Gastrocnemius medialis (tissue), 4 donors: Measurements from ENCODE around the gene GPBP1. TPM values are rescaled to one million over a fixed set of nuclear protein-coding genes. Genes with fewer than 3 reads are reported as not detected.

Source experiments
- ATAC-seq, 2 donors: fragments of 150-250 bp; one replicate each; pipeline ENCODE4 v1.9.1; 2016
- DNase-seq, 2 donors: peaks; one replicate each; pipeline ENCODE4 v3.0.0-alpha.2; 2019
- H3K27ac ChIP-seq, 4 donors: fragments of 200-600 bp; sonication (generic); 1 replicate in 1 of 4; 2 replicates in 3 of 4; pipeline ENCODE4 v1.5.1; 2016 to 2018; ENCODE audit warnings: mild to moderate bottlenecking in 2 of 4, moderate library complexity in 1 of 4
- H3K27me3 ChIP-seq, 3 donors: fragments of 200-600 bp; sonication (generic) in 2 of 3; 1 replicate in 1 of 3; 2 replicates in 2 of 3; pipeline versions ENCODE4 v1.5.1 to v1.6.0; 2016 to 2019; ENCODE audit warnings: mild to moderate bottlenecking in 1 of 3, moderate library complexity in 1 of 3
- H3K36me3 ChIP-seq, 2 donors: fragments of 200-600 bp; sonication (generic) in 1 of 2; one replicate each; pipeline ENCODE4 v1.5.1; 2017 to 2018
- H3K4me1 ChIP-seq, 2 donors: fragments of 200-600 bp; sonication (generic) in 1 of 2; one replicate each; pipeline ENCODE4 v1.5.1; 2016 to 2017; ENCODE audit warnings: mild to moderate bottlenecking in 2 of 2
- H3K4me3 ChIP-seq, 4 donors: fragments of 200-600 bp; sonication (generic) in 3 of 4; 1 replicate in 1 of 4; 2 replicates in 3 of 4; pipeline ENCODE4 v1.5.1; 2016 to 2019; ENCODE audit warnings: mild to moderate bottlenecking in 2 of 4
- H3K9me3 ChIP-seq, 3 donors: fragments of 200-600 bp; sonication (generic) in 2 of 3; 1 replicate in 1 of 3; 2 replicates in 2 of 3; pipeline ENCODE4 v1.5.1; 2016 to 2019
- POLR2A ChIP-seq, 2 donors: fragments of 450-650 bp; IDR thresholded peaks; one replicate each; pipeline ENCODE4 v1.6.1; 2017; ENCODE audit warnings: antibody characterized with exemption in 2 of 2, mild to moderate bottlenecking in 2 of 2, moderate library complexity in 2 of 2
- in situ Hi-C, 4 donors: fragments of 200-750 bp; cut with MboI; loops; one replicate each; pipeline versions ENCODE4 v1.15.0 to v1.8.0; 2017; ENCODE audit warnings: low sequenced_read_pairs in 4 of 4
- intact Hi-C: fragments of 100-400 bp; cut with DNase I; formaldehyde crosslinking; loops from one replicate; pipeline ENCODE4 v1.15.1; 2023; ENCODE audit warnings: low total_unique reads
- total RNA-seq, 4 donors: library from RNA; depleted of rRNA; stranded (reverse); fragments of >200 nt; gene quantifications; one replicate each; pipeline versions ENCODE4 v1.1.0 to v1.2.3, GENCODE V29; 2016
- TF ChIP-seq, protein P1 (sequence below), 5 experiments: fragments of 450-650 bp in 3 of 5; fragments of 200-600 bp in 2 of 5; sonication (generic) in 2 of 5; IDR thresholded peaks in 4 of 5; conservative IDR thresholded peaks in 1 of 5; 1 replicate in 4 of 5; 2 replicates in 1 of 5; pipeline ENCODE4 v1.5.1; 2016 to 2019; ENCODE audit warnings: antibody characterized with exemption in 5 of 5, mild to moderate bottlenecking in 3 of 5, moderate library complexity in 3 of 5

Gene GPBP1
- total RNA-seq, 4 donors from 2014 or later: 40.4 to 58.0 (median 50.5) TPM

DNA sequence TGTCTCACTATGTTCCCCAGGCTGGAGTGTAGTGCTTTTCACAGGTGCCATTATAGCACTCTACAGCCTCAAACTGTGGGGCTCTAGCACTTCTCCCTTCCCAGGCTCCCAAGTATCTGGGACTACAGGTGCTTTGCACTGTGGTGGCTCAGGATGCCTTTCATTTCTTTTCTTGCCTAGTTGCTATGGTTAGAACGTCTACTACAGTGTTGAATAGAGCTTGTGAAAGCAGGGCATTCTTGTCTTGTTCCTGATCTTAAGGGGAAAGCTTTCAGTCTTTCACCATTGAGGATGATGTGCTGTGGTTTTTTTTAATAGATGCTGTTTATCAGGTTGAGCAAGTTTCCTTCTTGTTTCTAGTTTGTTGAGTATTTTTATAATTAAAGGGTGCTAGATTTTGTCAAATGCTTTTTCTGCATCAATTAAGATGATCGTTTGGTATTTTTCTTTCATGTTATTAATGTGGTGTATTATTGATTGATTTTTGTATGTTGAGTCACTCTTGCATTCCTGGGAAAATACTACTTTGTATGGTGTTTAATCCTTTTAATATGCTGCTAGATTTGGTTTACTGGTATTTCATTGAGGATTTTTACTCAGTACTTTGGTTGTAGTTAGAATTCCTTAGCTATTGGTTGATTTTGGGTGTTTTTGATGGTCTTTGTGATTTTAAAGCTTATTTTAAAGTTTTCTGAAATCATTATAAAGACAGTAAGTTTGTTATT is 35.6 kb downstream of the GPBP1 start:
- peaks cover 37 to 40% of the 10 kb centered on the region in 2 donors for H3K4me1 ChIP-seq
- no peak for TF ChIP-seq POLR2A (IDR thresholded peaks at IDR 0.05)
- TF ChIP-seq, protein P1, sequence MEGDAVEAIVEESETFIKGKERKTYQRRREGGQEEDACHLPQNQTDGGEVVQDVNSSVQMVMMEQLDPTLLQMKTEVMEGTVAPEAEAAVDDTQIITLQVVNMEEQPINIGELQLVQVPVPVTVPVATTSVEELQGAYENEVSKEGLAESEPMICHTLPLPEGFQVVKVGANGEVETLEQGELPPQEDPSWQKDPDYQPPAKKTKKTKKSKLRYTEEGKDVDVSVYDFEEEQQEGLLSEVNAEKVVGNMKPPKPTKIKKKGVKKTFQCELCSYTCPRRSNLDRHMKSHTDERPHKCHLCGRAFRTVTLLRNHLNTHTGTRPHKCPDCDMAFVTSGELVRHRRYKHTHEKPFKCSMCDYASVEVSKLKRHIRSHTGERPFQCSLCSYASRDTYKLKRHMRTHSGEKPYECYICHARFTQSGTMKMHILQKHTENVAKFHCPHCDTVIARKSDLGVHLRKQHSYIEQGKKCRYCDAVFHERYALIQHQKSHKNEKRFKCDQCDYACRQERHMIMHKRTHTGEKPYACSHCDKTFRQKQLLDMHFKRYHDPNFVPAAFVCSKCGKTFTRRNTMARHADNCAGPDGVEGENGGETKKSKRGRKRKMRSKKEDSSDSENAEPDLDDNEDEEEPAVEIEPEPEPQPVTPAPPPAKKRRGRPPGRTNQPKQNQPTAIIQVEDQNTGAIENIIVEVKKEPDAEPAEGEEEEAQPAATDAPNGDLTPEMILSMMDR (IDR thresholded peaks at IDR 0.05 in 4 of 5, conservative IDR thresholded peaks at IDR 0.05 in 1 of 5): no peak
- H3K27me3 ChIP-seq: no peaks in the 10 kb centered on the region
- DNase-seq (no peak), ATAC-seq (no peak)
- in situ Hi-C loops (loop anchor here in 2 of 4 donors (25.0 kb wide), 2 partner anchors 947 to 1897 kb away; partner anchors contain the start of genes DHX29 (in 1 of the 2) and MTREX (in 1 of the 2)), intact Hi-C loops (no loop called here)
- no peaks in the 10 kb centered on the region for H3K9me3 ChIP-seq
- H3K4me3 ChIP-seq: no peak overlapping the region
- no peak overlapping the region for H3K27ac ChIP-seq
- H3K36me3 ChIP-seq: peaks cover 0 to 8% of the 10 kb centered on the region in 2 donors

DNA sequence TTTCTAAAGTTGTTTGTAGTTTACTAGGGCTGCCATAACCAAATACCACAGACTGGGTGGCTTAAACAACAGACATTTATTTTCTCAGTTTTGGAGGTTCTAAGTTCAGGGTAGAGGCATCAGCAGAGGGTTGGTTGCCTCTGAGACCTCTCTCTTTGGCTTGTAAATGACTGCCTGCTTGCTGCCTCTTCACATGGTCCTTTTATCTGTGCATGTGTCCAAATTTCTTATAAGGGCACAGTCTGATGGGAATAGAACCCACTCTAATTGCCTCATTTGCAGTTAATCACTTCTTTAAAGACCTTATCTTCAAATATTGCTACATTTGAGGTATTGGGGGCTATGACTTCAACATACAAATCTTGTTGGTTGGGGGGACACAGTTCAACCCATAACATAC is 36.8 kb downstream of the GPBP1 start:
- DNase-seq (no peak), ATAC-seq (no peak)
- in situ Hi-C loops (loop anchor here in 2 of 4 donors (25.0 kb wide), 2 partner anchors 948 to 1898 kb away; partner anchors contain the start of genes DHX29 (in 1 of the 2) and MTREX (in 1 of the 2)), intact Hi-C loops (no loop called here)
- H3K36me3 ChIP-seq: peaks cover 0 to 19% of the 10 kb centered on the region in 2 donors
- H3K9me3 ChIP-seq: no peaks in the 10 kb centered on the region
- peaks cover 36 to 41% of the 10 kb centered on the region in 2 donors for H3K4me1 ChIP-seq
- no peak for TF ChIP-seq POLR2A (IDR thresholded peaks at IDR 0.05)
- TF ChIP-seq, protein P1 (IDR thresholded peaks at IDR 0.05 in 4 of 5, conservative IDR thresholded peaks at IDR 0.05 in 1 of 5): no peak
- no peak overlapping the region for H3K4me3 ChIP-seq
- H3K27ac ChIP-seq: peak overlapping the region in 1 of 4 donors; percentile 9
- H3K27me3 ChIP-seq: no peaks in the 10 kb centered on the region

DNA sequence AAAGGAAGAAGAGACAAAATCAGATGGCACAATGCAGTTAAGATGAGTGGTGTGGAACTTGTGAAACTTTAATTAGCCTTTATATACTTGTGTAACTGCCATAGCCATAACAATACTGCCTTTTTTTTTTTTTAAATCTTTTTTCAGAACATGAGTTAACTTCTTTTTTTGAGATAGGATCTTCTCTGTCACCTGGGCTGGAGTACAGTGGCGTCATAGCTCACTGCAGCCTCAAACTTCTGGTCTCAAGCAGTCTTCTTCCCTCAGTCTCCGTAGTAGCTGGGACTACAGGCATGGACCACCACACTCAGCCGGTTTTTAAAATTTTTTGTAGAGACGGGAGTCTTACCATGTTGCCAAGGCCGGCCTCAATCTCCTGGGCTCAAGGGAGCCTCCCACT is 37.2 kb downstream of the GPBP1 start:
- Histone ChIP-seq H3K27me3 (no peaks in the 10 kb centered on the region), H3K27ac (peak overlapping the region in 1 of 4 donors; percentile 9), H3K36me3 (peaks cover 0 to 23% of the 10 kb centered on the region in 2 donors), H3K4me1 (peaks cover 36 to 43% of the 10 kb centered on the region in 2 donors), H3K4me3 (no peak overlapping the region), H3K9me3 (no peaks in the 10 kb centered on the region)
- intact Hi-C loops (no loop called here), in situ Hi-C loops (loop anchor here in 2 of 4 donors (25.0 kb wide), 2 partner anchors 949 to 1899 kb away; partner anchors contain the start of genes DHX29 (in 1 of the 2) and MTREX (in 1 of the 2))
- DNase-seq: no peak
- TF ChIP-seq, protein P1 (IDR thresholded peaks at IDR 0.05 in 4 of 5, conservative IDR thresholded peaks at IDR 0.05 in 1 of 5): no peak
- no peak for TF ChIP-seq POLR2A (IDR thresholded peaks at IDR 0.05)
- peak in 1 of 2 donors; percentile 26 for ATAC-seq

DNA sequence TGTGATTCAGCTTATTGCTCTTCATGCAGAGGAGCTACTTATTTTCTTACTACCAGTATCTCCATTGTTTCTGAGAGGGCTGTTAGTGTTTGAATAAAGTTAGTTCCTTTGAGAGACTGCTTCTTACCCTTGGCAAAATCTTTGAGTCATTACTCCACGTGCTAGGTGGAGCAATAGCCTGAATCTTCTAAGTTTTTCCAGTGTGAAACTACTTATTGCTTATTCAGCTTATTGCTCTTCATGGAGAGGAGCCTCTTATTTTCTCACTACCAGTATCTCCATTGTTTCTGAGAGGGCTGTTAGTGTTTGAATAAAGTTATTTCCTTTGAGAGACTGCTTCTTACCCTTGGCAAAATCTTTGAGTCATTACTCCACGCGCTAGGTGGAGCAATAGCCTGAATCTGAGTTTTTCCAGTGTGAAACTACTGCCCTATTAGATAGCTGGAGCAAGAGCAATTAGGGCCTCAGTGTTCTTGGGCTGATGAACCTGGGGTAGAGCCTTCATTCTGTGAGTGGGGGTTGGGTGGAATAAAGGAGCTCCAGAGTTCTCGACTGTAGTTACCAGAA is 41.9 kb downstream of the GPBP1 start:
- ATAC-seq (no peak), DNase-seq (no peak)
- Histone ChIP-seq H3K27me3 (no peaks in the 10 kb centered on the region), H3K36me3 (peaks cover 0 to 25% of the 10 kb centered on the region in 2 donors), H3K4me1 (peaks cover 4 to 17% of the 10 kb centered on the region in 2 donors), H3K27ac (peak overlapping the region in 1 of 4 donors; percentile 24), H3K4me3 (no peak overlapping the region), H3K9me3 (no peaks in the 10 kb centered on the region)
- TF ChIP-seq, protein P1 (IDR thresholded peaks at IDR 0.05 in 4 of 5, conservative IDR thresholded peaks at IDR 0.05 in 1 of 5): no peak
- no peak for TF ChIP-seq POLR2A (IDR thresholded peaks at IDR 0.05)
- in situ Hi-C loops: loop anchor here in 3 of 4 donors (5.0 to 25.0 kb wide), 3 partner anchors 313 to 1903 kb away; partner anchors contain the start of genes DHX29 (in 1 of the 3) and MTREX (in 1 of the 3)
- intact Hi-C loops: no loop called here
